GM19438 (cell line): ENCODE results near the gene CCDC9B.

Experiments used
- ATAC-seq: cut with Tn5 transposase; IDR thresholded peaks from one replicate; pipeline ENCODE4 v1.9.1; 2021; ENCODE audit warnings: low read depth; ENCODE audit not compliant: unreplicated experiment

CCDC9B gene

DNA sequence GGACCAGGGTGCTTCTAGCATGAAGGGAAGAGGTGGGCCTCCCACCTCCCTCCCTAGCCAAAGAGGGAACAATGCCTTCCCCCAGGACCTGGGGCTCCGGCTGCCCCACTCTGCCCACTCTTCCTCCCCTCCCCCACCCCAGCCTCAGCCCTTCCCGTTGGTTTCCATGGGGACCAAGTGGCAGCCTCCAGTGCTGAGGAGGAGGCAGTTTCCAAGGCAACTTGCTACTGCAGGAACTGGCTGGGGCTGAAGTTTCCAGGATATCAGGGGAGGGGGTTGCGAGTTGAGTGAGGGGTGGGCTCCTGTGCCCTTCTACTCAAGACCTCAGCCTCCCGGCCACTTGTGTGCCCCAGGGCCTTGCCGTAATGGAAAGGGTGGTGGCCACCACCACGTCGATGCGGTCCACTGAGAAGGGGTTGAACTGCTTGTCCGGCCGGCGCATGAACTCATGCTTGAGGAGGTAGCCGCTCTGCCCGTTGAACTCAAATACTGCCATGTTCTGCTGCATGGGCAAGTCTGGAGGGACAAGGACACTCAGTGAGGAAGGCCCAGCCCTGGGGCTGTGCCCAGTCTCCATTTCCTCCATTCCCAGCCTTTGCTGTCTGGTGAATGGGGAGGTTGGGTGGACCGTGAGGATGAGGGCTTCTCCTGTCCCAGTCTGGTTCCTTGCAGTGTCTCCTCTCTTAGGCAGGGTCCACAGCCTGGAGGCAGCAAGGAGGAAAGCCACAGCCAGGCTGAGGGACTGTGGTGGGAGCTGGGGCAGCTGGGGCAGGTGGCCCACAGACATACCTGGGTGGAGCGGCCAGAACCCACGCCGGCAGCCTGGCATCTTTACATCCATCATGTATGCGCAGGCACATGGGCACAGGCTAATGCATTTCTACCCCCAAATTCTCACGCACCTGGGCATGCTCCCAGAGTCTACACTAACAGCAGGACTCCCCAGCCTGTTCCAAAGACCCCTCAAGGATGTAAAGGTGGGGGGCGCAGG, 46.5 kb downstream of the CCDC9B start:
- no peak for ATAC-seq

- no peak for ATAC-seq
These were observed 47.7 kb downstream of the CCDC9B start for GRCh38 chr15:40293006-40293405.

DNA sequence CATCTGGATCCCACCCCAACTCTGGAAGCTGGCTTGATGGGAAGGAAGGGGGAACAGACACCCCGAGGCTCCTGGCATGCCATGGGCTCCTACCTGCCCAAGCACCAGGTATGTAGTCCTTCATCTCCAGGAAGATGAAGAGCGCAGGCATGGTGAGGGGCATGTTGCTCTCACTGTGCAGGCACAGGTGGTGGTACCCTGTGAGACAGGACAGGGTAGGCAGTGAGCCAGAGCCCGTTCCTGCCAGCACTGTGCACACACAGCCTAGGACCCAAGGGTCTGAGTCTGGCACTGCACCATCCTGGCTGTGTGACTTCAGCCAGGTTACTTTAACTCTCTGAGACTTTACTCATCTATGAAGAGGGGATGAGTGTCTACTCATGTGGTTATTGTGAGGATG, 48.5 kb downstream of the CCDC9B start:
- ATAC-seq = no peak

GRCh38 chr15:40290918-40291574, 49.7 kb downstream of the CCDC9B start:
- ATAC-seq = no peak

- ATAC-seq = no peak
These were observed 50.2 kb downstream of the CCDC9B start for GRCh38 chr15:40290545-40290917.

DNA sequence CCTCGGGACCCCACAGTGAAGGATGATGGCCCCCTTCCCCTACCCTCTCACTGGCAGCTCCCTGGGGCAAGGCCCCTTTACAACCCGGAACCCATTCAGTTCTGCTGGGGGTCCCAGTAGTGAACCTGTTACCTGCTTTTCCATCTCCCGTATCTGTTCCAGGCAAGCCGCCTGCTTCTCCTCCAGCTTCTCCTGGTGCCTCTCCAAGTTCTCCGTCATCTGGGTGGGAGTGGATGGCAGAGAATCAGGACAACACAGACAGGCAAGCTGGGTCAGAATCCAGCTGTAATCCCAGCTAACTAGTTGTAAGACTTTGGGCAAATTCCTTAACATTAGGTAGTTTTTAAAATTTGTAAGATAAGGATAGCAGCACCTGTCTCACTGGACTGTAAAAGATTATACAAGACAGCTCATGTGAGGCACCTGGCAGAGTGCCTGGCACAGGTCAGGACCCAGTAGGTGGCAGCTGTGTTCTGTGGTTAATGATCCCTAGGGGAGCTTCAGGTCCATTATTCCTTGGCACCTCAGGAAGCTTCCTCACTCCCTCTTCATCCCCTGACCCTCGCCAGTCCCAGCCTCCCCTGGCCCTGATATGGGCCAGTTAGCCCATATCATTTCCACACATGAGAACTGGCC, 51.5 kb downstream of the CCDC9B start:
- no peak for ATAC-seq

DNA sequence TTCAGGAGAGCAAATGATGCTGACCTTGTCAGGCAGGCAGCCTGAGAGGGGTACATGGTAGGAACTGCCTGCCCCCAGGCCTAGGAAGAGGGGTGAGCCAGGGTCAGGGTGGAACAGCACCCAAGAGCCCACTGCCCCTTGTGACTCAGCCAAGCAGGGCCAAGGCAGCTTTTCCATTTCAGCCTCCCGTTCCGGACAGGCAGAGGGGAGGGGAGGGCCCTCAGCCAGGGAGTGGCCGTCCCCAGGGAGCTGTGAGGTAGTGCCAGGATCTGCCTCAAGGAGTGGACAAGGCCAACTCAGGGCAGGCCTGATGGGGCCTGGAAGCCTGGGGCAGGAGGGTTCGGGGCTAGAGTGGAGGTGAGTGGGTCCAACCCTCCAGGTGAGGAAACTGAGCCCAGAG, 52.8 kb downstream of the CCDC9B start:
- no peak for ATAC-seq

DNA sequence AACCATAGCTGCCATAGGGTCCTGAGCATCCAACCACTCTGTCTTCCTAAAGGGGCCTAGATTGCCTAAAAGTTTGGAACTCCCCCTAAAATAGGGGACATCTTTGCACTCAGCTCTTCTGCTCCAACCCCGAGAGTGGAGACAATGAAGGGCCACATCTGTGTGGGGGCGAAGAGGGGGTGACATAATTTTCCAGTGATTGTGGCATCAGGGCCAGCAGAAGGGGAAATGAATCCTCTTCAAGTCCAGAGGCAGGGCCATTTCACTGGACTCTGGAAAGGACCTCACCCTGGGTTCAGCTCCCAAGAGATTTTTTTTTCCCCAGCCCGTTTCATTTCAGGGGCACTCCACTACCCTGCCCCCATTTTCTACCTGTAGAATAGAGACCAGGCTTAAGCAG, 53.2 kb downstream of the CCDC9B start:
- ATAC-seq = no peak

DNA sequence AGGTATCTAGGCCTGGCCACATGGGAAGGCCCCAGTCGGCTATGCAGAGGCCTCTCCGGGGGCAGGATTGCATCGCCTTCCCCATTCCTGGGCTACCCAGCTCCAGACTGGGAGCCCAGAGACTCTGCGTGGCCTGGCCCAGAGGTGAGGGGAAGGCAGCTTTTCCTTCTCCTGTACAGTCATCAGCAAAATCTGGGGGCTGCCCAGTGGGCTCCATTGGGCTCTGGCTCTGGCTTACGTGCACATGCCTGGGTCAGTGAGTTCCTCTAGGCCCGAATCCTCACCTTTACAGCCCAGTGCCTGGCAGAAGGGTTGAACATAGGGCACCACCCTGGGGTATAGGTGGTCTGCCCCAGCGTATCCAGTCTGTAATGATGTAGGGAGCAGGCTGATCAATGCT, 53.9 kb downstream of the CCDC9B start:
- ATAC-seq = no peak

GRCh38 chr15:40286061-40286532, 54.6 kb downstream of the CCDC9B start:
- no peak for ATAC-seq

DNA sequence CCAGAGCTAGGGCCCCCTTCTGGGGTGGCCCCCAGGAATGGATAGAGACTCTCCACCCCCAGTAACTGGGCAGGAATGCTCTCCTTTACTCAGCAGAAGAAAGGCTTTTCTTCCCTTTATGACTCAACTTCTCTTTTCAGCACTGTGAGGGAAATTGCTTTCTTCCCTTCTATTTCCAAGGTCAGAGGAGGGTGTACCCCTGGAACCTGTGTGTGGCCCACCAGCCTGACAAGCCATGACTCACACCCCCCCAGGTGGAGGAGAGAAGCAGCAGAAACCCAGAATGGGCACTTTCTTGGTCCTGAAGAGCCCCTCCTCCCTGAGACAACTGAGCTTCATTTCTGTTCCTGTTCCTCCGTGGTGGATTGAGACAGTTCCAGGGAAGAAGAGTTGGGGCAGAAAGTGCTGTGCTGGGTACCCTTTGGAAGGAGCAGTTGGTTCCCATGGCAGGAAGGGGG, 55.2 kb downstream of the CCDC9B start:
- ATAC-seq = no peak

DNA sequence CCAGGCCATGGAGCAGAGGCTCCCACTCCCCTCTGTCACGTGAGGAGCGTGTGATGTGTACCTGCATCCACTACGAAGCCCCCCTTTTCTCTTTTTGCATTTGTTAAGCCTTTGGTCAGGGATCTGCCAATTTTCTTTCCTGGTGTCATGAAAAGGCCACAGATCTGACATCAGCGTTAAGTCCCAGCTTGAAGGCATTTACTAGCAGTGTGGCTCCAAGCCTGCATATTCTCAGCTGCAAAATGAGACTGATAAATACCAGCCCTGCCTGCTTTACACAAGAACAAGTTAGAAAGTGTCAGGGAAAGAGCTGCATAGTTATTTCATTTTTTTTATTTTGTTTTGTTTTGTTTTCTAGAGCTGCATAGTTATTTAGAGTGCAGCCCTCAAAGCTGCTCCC, 55.6 kb downstream of the CCDC9B start:
- no peak for ATAC-seq

DNA sequence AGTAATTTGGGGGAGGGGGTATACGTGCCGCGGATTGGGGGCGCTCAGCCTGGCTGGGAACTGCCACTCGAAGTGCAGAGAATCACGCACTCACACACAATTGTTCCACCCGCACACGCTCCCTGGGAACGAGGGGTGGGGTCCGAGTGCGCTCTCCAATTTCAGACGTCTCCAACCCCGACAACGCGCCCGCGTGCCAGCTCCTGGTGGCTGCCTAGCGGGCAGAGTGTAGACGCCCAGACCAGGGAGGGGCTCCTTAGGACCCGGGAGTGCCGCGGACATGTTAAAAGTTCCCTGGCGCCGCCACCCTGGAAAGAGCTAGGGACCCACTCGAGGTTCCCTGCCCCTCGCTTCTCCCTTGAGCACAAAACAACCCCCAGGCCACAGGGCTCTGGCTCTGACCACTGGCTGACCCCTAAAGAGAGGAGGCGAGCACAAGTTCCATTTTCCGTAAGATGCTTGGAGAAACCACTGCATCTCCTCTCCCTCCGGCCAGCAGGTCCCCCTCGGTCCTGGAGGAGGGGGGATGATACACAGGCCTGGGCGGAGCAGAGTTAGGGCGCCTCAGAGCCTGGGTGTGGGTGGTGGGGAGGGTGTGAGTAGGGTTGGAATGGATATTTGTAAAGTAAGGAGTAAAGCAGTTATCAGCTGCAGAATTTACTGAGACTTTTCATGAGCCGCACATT, 57.0 kb downstream of the CCDC9B start:
- ATAC-seq = no peak

DNA sequence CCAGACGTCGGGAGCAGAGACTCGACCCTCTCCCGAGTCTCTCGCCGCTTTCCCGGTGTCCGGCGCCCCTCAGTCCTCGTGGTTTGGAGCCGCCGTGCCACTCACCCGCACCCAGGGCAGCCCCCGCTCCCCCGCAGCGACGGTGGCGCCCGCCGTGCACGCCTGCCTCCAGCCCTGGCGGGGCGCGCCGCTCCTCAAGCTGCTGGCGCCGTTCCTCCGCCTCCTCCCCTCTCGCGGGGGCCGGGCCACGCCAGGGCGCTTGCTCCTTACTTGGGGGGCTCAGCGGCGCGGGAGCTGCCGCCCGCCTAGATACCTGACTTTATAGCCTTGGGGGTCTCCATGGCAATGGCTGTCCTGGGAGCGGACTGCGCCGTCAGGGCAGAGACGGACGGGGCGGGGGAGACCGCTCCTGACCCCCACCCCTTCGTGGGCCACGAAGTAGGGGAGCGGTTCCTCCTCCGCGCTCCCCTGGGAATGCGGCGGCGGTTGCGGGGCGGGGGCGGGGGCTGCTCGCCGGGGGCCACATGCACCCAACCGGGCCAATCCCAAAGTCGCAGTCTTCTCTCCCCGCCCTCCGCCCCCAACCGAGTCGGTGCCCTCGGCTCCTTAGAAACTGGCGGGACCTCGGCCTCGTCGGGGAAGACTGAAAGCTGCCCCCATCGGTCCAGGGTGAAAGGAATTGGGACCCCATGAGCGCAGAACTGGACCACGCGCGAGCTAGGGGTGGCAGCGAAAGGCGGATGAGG, 57.7 kb downstream of the CCDC9B start, which contains the start of gene ANKRD63:
Gene ANKRD63 (minus strand): TSS at position 196 of the 746 bp plus-strand sequence. CDS start 478 bp downstream, outside the sequence.
- no peak for ATAC-seq

DNA sequence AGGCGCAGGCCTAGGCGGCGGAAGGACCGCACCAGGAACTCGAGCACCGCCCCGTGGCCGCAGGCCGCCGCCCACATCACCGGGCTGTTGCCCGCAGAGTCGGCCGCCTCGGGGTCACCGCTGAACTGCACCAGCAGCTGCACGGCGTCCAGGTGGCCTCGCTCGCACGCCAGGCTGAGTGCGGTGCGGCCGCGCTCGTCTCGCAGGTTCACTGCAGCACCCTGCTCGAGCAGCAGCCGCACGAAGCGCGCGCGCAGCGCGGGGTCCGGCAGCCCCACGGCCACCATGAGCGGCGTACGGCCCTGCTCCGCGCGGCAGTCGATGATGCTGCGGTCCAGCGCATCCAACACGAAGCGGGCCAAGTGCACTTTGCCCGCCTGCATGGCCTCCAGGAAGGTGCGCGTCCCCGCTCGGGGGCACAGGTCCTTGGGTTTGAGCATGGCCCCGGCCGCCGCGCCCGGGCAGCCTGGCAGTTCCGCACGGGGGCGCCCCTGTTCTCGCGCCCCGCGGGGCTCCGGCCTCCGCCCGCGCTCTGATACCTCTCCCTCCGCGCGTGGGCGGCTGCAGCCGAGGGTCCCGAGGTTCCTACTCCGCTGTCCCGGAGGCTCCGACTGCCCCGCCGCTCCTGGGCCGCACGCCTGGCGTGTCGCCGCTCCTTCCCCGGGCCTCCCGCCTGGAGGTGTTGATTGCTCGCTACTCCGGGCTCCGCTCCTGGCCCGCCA, 58.4 kb downstream of the CCDC9B start:
- ATAC-seq = no peak

GRCh38 chr15:40281801-40282146, 59.0 kb downstream of the CCDC9B start:
- ATAC-seq = no peak
